HL-60 (cell line): ENCODE results near the gene PDIA4.

Source experiments
- DNase-seq, 2 experiments: peaks; one replicate each; pipeline ENCODE4 v3.0.0-alpha.2; 2010 to 2020; ENCODE audit warnings: low read depth in 1 of 2, low spot score in 1 of 2
- H3K27ac ChIP-seq: fragments of 250-450 bp; sonication (Bioruptor Pico); replicated peaks from 2 replicates; pipeline ENCODE4 v1.5.1; 2020; ENCODE audit warnings: mild to moderate bottlenecking, moderate library complexity
- H3K27me3 ChIP-seq: fragments of 250-450 bp; sonication (Bioruptor Pico); 2 replicates; pipeline ENCODE4 v1.5.1; 2021; ENCODE audit warnings: mild to moderate bottlenecking, moderate library complexity; ENCODE audit not compliant: insufficient read depth, poor library complexity, severe bottlenecking
- H3K4me3 ChIP-seq: replicated peaks from 2 replicates; pipeline ENCODE4 v1.5.1; 2011; ENCODE audit warnings: mild to moderate bottlenecking, control low read depth, low read length; ENCODE audit not compliant: insufficient read depth
- GABPA ChIP-seq: IDR thresholded peaks from 2 replicates; pipeline ENCODE4 v1.6.1; 2012; ENCODE audit warnings: low read depth
- POLR2AphosphoS5 ChIP-seq: IDR thresholded peaks from 2 replicates; pipeline ENCODE4 v1.6.1; 2012; ENCODE audit warnings: low read depth
- REST ChIP-seq: IDR thresholded peaks from 2 replicates; pipeline ENCODE4 v1.6.1; 2012; ENCODE audit warnings: low read depth; ENCODE audit not compliant: insufficient replicate concordance
- SPI1 ChIP-seq: IDR thresholded peaks from 2 replicates; pipeline ENCODE4 v1.6.1; 2012; ENCODE audit warnings: low read depth, mild to moderate bottlenecking, borderline replicate concordance
- TF ChIP-seq, protein P1 (sequence below): IDR thresholded peaks from one replicate; pipeline ENCODE4 v1.5.1; 2011; ENCODE audit warnings: low read length, control low read depth, inconsistent platforms; ENCODE audit not compliant: insufficient read depth

The PDIA4 gene

DNA sequence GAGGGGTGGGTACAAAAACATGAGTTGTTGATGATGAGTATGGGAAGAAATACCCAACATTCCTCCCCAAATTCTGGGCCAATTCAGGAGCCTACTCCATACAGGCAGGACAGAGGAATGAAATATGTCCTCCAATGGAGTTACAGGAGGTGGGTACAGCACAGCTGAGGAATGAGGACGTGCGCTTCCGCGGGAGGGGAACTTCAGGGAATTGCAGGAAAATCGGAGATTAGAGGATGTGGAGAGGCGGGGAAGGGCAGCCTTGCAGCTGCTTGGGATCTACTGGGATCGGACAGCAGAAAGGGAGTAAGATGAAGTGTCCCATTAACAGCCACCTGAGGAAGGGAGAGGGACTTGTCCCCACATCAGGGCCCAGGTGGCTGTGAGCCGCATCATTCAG lies 50.2 kb downstream of the PDIA4 start:
- DNase-seq: no peak
- Histone ChIP-seq H3K4me3 (no peak overlapping the region), H3K27ac (no peak overlapping the region), H3K27me3 (no peaks in the 10 kb centered on the region)
- TF ChIP-seq, protein P1, sequence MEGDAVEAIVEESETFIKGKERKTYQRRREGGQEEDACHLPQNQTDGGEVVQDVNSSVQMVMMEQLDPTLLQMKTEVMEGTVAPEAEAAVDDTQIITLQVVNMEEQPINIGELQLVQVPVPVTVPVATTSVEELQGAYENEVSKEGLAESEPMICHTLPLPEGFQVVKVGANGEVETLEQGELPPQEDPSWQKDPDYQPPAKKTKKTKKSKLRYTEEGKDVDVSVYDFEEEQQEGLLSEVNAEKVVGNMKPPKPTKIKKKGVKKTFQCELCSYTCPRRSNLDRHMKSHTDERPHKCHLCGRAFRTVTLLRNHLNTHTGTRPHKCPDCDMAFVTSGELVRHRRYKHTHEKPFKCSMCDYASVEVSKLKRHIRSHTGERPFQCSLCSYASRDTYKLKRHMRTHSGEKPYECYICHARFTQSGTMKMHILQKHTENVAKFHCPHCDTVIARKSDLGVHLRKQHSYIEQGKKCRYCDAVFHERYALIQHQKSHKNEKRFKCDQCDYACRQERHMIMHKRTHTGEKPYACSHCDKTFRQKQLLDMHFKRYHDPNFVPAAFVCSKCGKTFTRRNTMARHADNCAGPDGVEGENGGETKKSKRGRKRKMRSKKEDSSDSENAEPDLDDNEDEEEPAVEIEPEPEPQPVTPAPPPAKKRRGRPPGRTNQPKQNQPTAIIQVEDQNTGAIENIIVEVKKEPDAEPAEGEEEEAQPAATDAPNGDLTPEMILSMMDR: no peak
- TF ChIP-seq REST: no peak
- TF ChIP-seq SPI1: no peak
- TF ChIP-seq GABPA: no peak
- no peak for TF ChIP-seq POLR2AphosphoS5

GRCh38 chr7:148975896-148976295 lies 52.4 kb downstream of the PDIA4 start:
- TF ChIP-seq POLR2AphosphoS5 (no peak), REST (no peak), GABPA (no peak)
- no peak overlapping the region for H3K4me3 ChIP-seq
- H3K27me3 ChIP-seq: no peaks in the 10 kb centered on the region
- no peak overlapping the region for H3K27ac ChIP-seq
- DNase-seq: no peak

- TF ChIP-seq GABPA (no peak), REST (no peak), SPI1 (no peak), POLR2AphosphoS5 (no peak)
- TF ChIP-seq, protein P1: no peak
- H3K27ac ChIP-seq: no peak overlapping the region
- H3K27me3 ChIP-seq: no peaks in the 10 kb centered on the region
- no peak for DNase-seq
- no peak overlapping the region for H3K4me3 ChIP-seq
These were observed 55.0 kb downstream of the PDIA4 start for GRCh38 chr7:148973256-148973655.
